H1 (cell line): ENCODE results near the gene TJP3. TPM values are rescaled to one million over a fixed set of nuclear protein-coding genes. Genes with fewer than 3 reads are reported as not detected.

Source experiments
- ASH2L ChIP-seq: fragments of 200-600, 300-600 bp; sonication (generic); IDR thresholded peaks from one replicate; pipeline ENCODE4 v1.7.1; 2017; ENCODE audit warnings: low read length
- BCL11A ChIP-seq, 2 experiments: IDR thresholded peaks; one replicate each; pipeline ENCODE4 v1.6.1; 2011; ENCODE audit warnings: low read depth in 2 of 2, low read length in 2 of 2, mild to moderate bottlenecking in 2 of 2
- CHD1 ChIP-seq: IDR thresholded peaks from 2 replicates; pipeline ENCODE4 v1.6.1; 2012; ENCODE audit warnings: low read depth, low read length, improper control_type of control experiment
- GABPA ChIP-seq: IDR thresholded peaks from 2 replicates; pipeline ENCODE4 v1.6.1; 2011; ENCODE audit warnings: mild to moderate bottlenecking, low read length, moderate library complexity, borderline replicate concordance; ENCODE audit not compliant: insufficient read depth
- POLR2AphosphoS5 ChIP-seq: IDR thresholded peaks from 2 replicates; pipeline ENCODE4 v1.6.1; 2011; ENCODE audit warnings: low read depth, low read length
- POU5F1 ChIP-seq: IDR thresholded peaks from 2 replicates; pipeline ENCODE4 v1.6.1; 2011; ENCODE audit warnings: low read depth, mild to moderate bottlenecking, low read length, moderate library complexity
- SIX5 ChIP-seq: IDR thresholded peaks from 2 replicates; pipeline ENCODE4 v1.6.1; 2011; ENCODE audit warnings: mild to moderate bottlenecking, low read depth, low read length
- TAF1 ChIP-seq: IDR thresholded peaks from 2 replicates; pipeline ENCODE4 v1.6.1; 2011; ENCODE audit warnings: mild to moderate bottlenecking, low read depth, low read length
- TAF7 ChIP-seq: optimal IDR thresholded peaks from 2 replicates; pipeline ENCODE3; 2011; ENCODE audit warnings: low read depth, mild to moderate bottlenecking, inconsistent platforms, low read length, moderate library complexity, borderline replicate concordance
- polyA plus RNA-seq, 7 experiments: library from polyadenylated mRNA; depleted of rRNA in 3 of 7; stranded (reverse) in 5 of 7; unstranded in 2 of 7; fragments of >200 nt in 5 of 7; fragments of 200-250 nt in 2 of 7; gene quantifications; 1 replicate in 5 of 7; 2 replicates in 1 of 7; 4 replicates in 1 of 7; pipeline versions ENCODE4 v1.2.1 to v1.2.3, GENCODE V29; 2011 to 2013; ENCODE audit warnings: missing spikeins in 2 of 7, mixed read lengths in 2 of 7
- total RNA-seq: library from RNA; stranded (reverse); fragmentation: NEBNext Ultra II Directional; extraction: Animal tissue kit (Norgen Biotek cat#: 25700); gene quantifications from 2 replicates; pipeline ENCODE4 v1.2.1, GENCODE V29; 2021
- TF ChIP-seq, protein P1 (sequence below): fragments of 300-600 bp; sonication (generic); IDR thresholded peaks from 2 replicates; pipeline ENCODE4 v1.7.1; 2012; ENCODE audit warnings: low read length, moderate library complexity, mild to moderate bottlenecking, inconsistent platforms; ENCODE audit not compliant: insufficient replicate concordance

Gene TJP3
- total and polyA plus RNA-seq, 2 of the 8 experiments (the other 6 are each of a cell fraction or from before 2014, with no cell fraction given), result 17.1 to 26.1 TPM

DNA sequence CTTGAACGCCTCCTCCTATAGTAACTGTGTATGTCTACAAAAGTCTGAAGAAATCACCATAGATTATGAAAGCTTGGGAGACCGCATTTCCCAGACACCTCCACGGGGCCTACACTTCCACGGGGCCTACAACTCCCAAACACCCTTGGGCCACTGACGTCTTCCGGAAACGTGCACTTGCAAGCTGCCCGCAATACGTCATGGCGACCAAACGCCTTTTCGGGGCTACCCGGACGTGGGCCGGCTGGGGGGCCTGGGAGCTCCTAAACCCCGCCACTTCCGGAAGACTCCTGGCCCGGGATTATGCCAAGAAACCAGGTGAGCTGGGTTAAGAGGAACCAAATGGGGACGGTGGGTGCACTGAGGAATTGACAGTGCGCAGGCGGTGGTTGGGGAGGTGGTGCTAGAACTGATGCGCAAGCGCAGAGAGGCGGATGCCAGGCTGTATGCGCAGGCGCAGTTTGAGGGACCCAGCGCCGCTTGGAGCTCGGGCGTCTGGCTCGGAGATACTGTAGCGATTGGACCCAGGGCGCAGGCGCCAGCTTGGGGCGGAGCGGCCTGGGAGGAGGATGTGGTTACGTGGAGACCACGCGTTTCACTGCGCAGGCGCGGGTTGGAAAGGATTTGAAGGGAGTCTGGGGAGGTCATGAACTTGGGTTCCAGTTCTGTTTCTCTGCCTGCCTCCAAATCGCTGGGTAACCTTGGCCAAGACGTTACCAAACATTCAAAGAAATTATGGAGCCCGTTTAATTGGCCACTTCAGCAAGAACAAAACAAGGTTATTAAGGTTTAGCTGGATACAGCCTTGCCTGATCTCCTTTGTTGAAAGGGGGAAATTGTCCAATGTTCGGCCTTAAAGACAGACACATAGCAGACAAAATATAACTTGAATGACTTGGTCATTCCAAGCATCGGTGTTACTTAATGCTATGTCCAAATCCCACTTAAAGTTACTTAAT lies 54.6 kb downstream of the TJP3 start, which contains the start of gene MRPL54 (continued):
- TF ChIP-seq, protein P1, sequence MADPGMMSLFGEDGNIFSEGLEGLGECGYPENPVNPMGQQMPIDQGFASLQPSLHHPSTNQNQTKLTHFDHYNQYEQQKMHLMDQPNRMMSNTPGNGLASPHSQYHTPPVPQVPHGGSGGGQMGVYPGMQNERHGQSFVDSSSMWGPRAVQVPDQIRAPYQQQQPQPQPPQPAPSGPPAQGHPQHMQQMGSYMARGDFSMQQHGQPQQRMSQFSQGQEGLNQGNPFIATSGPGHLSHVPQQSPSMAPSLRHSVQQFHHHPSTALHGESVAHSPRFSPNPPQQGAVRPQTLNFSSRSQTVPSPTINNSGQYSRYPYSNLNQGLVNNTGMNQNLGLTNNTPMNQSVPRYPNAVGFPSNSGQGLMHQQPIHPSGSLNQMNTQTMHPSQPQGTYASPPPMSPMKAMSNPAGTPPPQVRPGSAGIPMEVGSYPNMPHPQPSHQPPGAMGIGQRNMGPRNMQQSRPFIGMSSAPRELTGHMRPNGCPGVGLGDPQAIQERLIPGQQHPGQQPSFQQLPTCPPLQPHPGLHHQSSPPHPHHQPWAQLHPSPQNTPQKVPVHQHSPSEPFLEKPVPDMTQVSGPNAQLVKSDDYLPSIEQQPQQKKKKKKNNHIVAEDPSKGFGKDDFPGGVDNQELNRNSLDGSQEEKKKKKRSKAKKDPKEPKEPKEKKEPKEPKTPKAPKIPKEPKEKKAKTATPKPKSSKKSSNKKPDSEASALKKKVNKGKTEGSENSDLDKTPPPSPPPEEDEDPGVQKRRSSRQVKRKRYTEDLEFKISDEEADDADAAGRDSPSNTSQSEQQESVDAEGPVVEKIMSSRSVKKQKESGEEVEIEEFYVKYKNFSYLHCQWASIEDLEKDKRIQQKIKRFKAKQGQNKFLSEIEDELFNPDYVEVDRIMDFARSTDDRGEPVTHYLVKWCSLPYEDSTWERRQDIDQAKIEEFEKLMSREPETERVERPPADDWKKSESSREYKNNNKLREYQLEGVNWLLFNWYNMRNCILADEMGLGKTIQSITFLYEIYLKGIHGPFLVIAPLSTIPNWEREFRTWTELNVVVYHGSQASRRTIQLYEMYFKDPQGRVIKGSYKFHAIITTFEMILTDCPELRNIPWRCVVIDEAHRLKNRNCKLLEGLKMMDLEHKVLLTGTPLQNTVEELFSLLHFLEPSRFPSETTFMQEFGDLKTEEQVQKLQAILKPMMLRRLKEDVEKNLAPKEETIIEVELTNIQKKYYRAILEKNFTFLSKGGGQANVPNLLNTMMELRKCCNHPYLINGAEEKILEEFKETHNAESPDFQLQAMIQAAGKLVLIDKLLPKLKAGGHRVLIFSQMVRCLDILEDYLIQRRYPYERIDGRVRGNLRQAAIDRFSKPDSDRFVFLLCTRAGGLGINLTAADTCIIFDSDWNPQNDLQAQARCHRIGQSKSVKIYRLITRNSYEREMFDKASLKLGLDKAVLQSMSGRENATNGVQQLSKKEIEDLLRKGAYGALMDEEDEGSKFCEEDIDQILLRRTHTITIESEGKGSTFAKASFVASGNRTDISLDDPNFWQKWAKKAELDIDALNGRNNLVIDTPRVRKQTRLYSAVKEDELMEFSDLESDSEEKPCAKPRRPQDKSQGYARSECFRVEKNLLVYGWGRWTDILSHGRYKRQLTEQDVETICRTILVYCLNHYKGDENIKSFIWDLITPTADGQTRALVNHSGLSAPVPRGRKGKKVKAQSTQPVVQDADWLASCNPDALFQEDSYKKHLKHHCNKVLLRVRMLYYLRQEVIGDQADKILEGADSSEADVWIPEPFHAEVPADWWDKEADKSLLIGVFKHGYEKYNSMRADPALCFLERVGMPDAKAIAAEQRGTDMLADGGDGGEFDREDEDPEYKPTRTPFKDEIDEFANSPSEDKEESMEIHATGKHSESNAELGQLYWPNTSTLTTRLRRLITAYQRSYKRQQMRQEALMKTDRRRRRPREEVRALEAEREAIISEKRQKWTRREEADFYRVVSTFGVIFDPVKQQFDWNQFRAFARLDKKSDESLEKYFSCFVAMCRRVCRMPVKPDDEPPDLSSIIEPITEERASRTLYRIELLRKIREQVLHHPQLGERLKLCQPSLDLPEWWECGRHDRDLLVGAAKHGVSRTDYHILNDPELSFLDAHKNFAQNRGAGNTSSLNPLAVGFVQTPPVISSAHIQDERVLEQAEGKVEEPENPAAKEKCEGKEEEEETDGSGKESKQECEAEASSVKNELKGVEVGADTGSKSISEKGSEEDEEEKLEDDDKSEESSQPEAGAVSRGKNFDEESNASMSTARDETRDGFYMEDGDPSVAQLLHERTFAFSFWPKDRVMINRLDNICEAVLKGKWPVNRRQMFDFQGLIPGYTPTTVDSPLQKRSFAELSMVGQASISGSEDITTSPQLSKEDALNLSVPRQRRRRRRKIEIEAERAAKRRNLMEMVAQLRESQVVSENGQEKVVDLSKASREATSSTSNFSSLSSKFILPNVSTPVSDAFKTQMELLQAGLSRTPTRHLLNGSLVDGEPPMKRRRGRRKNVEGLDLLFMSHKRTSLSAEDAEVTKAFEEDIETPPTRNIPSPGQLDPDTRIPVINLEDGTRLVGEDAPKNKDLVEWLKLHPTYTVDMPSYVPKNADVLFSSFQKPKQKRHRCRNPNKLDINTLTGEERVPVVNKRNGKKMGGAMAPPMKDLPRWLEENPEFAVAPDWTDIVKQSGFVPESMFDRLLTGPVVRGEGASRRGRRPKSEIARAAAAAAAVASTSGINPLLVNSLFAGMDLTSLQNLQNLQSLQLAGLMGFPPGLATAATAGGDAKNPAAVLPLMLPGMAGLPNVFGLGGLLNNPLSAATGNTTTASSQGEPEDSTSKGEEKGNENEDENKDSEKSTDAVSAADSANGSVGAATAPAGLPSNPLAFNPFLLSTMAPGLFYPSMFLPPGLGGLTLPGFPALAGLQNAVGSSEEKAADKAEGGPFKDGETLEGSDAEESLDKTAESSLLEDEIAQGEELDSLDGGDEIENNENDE, result no peak
- TF ChIP-seq POU5F1 (no peak), BCL11A (IDR thresholded peaks at IDR 0.05; ENCODE audit: low read depth in 2 of 2, low read length in 2 of 2) (no peak), TAF1 (peak; percentile 89), GABPA (peak; percentile 64; the same call in 1 of the 2 replicates), CHD1 (no peak), SIX5 (peak; percentile 76), TAF7 (peak; percentile 72), ASH2L (peak; percentile 62), POLR2AphosphoS5 (peak; percentile 82)
